Measurements from ENCODE around the gene CDKN2A. TPM values are rescaled to one million over a fixed set of nuclear protein-coding genes. Genes with fewer than 3 reads are reported as not detected.
A peak's percentile ranks its signal among the peaks of the same experiment; 100 is the strongest.
"Not testable (repeated sequence)": the region's sequence is repeated elsewhere in the genome, so short reads cannot be mapped to it uniquely, and the experiment has no call there.

CDKN2A gene
- total RNA-seq, 1 donor from 2014 or later: not detected

DNA sequence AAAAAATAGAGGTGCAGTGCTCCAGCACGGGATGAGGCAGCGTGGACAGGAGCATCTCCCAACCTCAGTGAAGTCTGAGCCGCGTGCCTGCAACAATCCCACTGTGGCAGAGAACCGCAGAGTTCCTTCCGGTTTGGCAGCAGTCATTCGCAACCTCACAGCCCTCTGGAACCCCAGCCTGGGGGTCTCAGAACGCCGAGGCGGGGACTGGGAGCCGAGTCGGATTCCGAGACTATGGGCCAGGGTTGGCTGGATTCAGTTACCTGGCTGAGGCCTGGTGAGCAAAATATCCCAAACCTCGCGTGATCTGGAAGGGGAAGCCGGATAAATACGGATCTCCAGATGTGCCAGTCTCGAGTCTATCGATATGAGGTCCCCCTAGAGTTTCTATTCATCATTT, 27.0 kb downstream of the CDKN2A start:
- peaks cover 15% of the 10 kb centered on the region for H3K4me1 Mint-ChIP-seq (ENCODE audit: unreplicated experiment)

DNA sequence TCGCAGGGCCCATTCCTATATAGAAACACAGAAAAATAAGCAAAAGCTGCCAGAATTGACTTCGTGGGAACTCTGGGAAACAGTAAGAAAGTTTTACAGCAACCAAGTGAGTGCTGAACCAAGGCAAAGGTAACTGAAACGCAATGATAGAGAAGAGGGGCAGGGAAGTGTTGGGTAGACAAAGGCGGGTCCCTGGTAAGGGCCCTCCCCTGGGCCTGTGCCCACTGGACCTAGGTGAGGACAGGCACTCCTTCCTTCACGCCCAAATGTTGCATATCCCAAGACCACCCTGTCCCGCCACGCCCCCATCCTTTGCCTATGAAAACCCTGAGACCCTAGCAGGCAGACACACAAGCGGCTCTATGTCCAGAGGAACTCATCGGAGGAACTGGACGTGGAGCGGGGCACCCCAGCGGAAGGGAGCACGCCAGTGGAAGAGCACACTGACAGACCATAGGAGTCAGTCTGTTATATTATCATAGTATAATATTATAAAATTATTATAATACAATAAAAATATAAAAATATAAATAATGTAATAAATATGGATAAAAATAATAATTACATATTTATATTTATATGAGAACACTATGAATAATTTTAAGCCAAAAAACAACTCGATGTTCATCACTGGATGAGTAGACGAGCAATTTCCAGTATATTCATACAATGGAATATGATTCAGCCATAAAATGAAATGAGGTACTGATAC, 27.9 kb downstream of the CDKN2A start:
- TF ChIP-seq, protein P1, sequence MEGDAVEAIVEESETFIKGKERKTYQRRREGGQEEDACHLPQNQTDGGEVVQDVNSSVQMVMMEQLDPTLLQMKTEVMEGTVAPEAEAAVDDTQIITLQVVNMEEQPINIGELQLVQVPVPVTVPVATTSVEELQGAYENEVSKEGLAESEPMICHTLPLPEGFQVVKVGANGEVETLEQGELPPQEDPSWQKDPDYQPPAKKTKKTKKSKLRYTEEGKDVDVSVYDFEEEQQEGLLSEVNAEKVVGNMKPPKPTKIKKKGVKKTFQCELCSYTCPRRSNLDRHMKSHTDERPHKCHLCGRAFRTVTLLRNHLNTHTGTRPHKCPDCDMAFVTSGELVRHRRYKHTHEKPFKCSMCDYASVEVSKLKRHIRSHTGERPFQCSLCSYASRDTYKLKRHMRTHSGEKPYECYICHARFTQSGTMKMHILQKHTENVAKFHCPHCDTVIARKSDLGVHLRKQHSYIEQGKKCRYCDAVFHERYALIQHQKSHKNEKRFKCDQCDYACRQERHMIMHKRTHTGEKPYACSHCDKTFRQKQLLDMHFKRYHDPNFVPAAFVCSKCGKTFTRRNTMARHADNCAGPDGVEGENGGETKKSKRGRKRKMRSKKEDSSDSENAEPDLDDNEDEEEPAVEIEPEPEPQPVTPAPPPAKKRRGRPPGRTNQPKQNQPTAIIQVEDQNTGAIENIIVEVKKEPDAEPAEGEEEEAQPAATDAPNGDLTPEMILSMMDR (IDR thresholded peaks at IDR 0.05; ENCODE audit: unreplicated experiment): no peak
- peak overlapping the region; percentile 67 for H3K27ac Mint-ChIP-seq (ENCODE audit: unreplicated experiment)
- H3K4me3 Mint-ChIP-seq (ENCODE audit: unreplicated experiment): no peak overlapping the region
- H3K27me3 Mint-ChIP-seq (ENCODE audit: unreplicated experiment): peaks cover 33% of the 10 kb centered on the region
- H3K4me1 Mint-ChIP-seq (ENCODE audit: unreplicated experiment): peaks cover 13% of the 10 kb centered on the region
- H3K9me3 Mint-ChIP-seq (ENCODE audit: unreplicated experiment): no peaks in the 10 kb centered on the region
- no peak for DNase-seq (ENCODE audit: low spot score)
- no peaks in the 10 kb centered on the region for H3K36me3 Mint-ChIP-seq (ENCODE audit: low read depth, unreplicated experiment)

More for the DNA sequence above, 27.0 kb downstream of the CDKN2A start:
- no peak overlapping the region for H3K4me3 Mint-ChIP-seq (ENCODE audit: unreplicated experiment)
- no peaks in the 10 kb centered on the region for H3K36me3 Mint-ChIP-seq (ENCODE audit: low read depth, unreplicated experiment)
- H3K27ac Mint-ChIP-seq (ENCODE audit: unreplicated experiment): no peak overlapping the region
- no peaks in the 10 kb centered on the region for H3K9me3 Mint-ChIP-seq (ENCODE audit: unreplicated experiment)
- peak; percentile 17 for DNase-seq (ENCODE audit: low spot score)
- TF ChIP-seq, protein P1 (IDR thresholded peaks at IDR 0.05; ENCODE audit: unreplicated experiment): no peak
- peaks cover 35% of the 10 kb centered on the region for H3K27me3 Mint-ChIP-seq (ENCODE audit: unreplicated experiment)

DNA sequence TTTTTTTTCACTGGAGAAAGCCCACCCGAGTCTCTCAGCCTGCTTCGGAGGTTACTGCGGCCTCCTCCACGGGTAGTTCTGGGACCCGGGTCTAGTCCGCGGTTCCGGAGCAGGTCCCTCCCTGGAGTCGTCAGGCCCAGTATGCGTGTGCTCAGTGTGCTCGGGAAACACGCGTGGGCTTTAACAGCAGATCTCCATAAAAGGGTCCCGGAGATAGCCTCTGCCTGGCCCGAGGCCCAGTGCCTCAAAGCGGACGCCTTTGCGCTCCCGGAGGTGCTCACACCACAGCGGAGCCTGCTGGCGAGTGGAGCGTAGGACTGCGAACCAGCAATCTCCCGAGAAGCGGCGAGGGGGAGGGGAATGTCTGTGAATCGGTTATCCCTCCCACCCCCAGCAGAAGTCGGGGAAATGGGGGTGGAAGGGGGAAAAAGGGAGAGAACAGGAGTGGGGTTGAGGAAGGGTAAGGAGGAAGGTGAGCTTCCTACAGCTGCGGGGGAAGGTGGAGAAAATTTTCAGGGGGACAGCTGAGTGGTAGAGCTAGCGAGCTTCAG, 28.7 kb downstream of the CDKN2A start:
- H3K27ac Mint-ChIP-seq (ENCODE audit: unreplicated experiment): no peak overlapping the region
- no peaks in the 10 kb centered on the region for H3K9me3 Mint-ChIP-seq (ENCODE audit: unreplicated experiment)
- peak; percentile 81 for DNase-seq (ENCODE audit: low spot score)
- TF ChIP-seq, protein P1 (IDR thresholded peaks at IDR 0.05; ENCODE audit: unreplicated experiment): no peak
- H3K4me3 Mint-ChIP-seq (ENCODE audit: unreplicated experiment): peak overlapping the region; percentile 37
- H3K27me3 Mint-ChIP-seq (ENCODE audit: unreplicated experiment): peaks cover 31% of the 10 kb centered on the region
- peaks cover 11% of the 10 kb centered on the region for H3K4me1 Mint-ChIP-seq (ENCODE audit: unreplicated experiment)
- peaks cover 1% of the 10 kb centered on the region for H3K36me3 Mint-ChIP-seq (ENCODE audit: low read depth, unreplicated experiment)

DNA sequence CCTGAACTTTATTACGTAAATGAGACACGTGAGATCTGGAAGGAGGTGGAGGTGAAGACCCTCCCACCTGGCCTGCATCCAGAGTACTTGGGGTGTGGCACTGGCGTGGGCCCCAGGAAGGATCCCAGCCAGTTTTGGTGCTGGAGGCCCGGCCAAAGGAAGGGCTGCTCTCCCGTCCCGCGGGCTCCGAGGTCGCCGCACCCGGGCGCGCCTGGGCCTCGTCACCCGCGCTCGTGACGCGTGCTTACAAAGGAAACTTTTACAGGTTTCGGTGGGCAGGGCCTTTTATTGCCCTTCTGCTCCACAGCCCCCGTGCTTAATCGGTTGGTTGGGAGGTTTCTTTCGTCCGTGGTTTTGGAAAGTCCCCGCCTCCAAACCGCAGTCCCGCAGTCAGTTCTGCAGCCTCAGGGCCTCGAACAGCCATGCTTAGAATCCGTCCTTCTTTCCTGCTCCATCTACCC, 29.2 kb downstream of the CDKN2A start:
- TF ChIP-seq, protein P1 (IDR thresholded peaks at IDR 0.05; ENCODE audit: unreplicated experiment): no peak
- Mint-ChIP-seq H3K27ac (ENCODE audit: unreplicated experiment) (no peak overlapping the region), H3K4me3 (ENCODE audit: unreplicated experiment) (peak overlapping the region; percentile 59), H3K9me3 (ENCODE audit: unreplicated experiment) (no peaks in the 10 kb centered on the region), H3K27me3 (ENCODE audit: unreplicated experiment) (peaks cover 26% of the 10 kb centered on the region), H3K4me1 (ENCODE audit: unreplicated experiment) (peaks cover 8% of the 10 kb centered on the region), H3K36me3 (ENCODE audit: low read depth, unreplicated experiment) (peaks cover 3% of the 10 kb centered on the region)
- peak; percentile 16 for DNase-seq (ENCODE audit: low spot score)

DNA sequence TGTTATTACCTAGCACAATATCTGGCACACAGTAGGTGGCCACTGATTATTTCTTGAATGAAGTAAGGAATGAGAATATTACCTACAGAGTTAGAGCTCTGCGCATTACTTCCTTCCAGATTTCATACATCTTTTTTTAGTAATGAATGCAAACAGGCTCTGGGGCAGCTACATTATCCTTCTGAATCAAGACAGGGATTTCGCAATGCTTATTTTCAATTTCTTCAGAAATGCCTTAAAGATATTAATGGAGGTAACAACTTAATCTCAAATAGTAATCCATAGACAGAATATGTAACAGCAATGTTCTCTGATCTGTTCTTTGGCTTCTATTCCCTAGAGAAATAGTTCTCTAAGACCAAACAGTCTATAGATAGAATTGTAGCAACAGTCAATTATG, 32.6 kb downstream of the CDKN2A start:
- TF ChIP-seq, protein P1 (IDR thresholded peaks at IDR 0.05; ENCODE audit: unreplicated experiment): no peak
- Mint-ChIP-seq H3K36me3 (ENCODE audit: low read depth, unreplicated experiment) (peaks cover 3% of the 10 kb centered on the region), H3K4me1 (ENCODE audit: unreplicated experiment) (no peaks in the 10 kb centered on the region), H3K27me3 (ENCODE audit: unreplicated experiment) (peaks cover 8% of the 10 kb centered on the region), H3K27ac (ENCODE audit: unreplicated experiment) (no peak overlapping the region), H3K9me3 (ENCODE audit: unreplicated experiment) (no peaks in the 10 kb centered on the region), H3K4me3 (ENCODE audit: unreplicated experiment) (no peak overlapping the region)
- no peak for DNase-seq (ENCODE audit: low spot score)

DNA sequence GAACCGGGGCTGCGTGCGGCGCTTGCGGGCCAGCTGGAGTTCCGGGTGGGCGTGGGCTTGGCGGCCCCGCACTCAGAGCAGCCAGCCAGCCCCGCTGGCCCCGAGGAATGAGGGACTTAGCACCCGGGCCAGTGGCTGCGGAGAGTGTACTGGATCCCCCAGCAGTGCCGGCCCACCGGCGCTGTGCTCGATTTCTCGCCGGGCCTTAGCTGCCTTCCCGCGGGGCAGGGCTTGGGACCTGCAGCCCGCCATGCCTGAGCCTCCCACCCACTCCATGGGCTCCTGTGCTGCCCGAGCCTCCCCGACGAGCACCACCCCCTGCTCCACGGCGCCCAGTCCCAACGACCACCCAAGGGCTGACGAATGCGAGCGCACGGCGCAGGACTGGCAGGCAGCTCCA, 34.9 kb downstream of the CDKN2A start:
- H3K4me1 Mint-ChIP-seq (ENCODE audit: unreplicated experiment); H3K36me3 Mint-ChIP-seq (ENCODE audit: low read depth, unreplicated experiment); H3K27me3 Mint-ChIP-seq (ENCODE audit: unreplicated experiment); H3K4me3 Mint-ChIP-seq (ENCODE audit: unreplicated experiment); DNase-seq (ENCODE audit: low spot score); H3K9me3 Mint-ChIP-seq (ENCODE audit: unreplicated experiment); H3K27ac Mint-ChIP-seq (ENCODE audit: unreplicated experiment): not testable (repeated sequence)

Data from endothelial cell (in vitro differentiated cells).